ENCODE measurements around the gene RRBP1. TPM values are rescaled to one million over a fixed set of nuclear protein-coding genes. Genes with fewer than 3 reads are reported as not detected.

The RRBP1 gene
- total RNA-seq, 1 donor from 2014 or later: 459 TPM

- H3K36me3 Mint-ChIP-seq (ENCODE audit: low read depth): no peaks in the 10 kb centered on the region
Measured at GRCh38 chr20:17714597-17714996, 32.6 kb upstream of the RRBP1 start.

GRCh38 chr20:17712708-17713107 is 30.7 kb upstream of the RRBP1 start:
- Mint-ChIP-seq H3K36me3 (ENCODE audit: low read depth) (no peaks in the 10 kb centered on the region), H3K4me1 (ENCODE audit: low read depth) (peaks cover 28% of the 10 kb centered on the region), H3K27me3 (ENCODE audit: low read depth) (no peaks in the 10 kb centered on the region), H3K9me3 (ENCODE audit: low read depth) (no peaks in the 10 kb centered on the region), H3K4me3 (ENCODE audit: unreplicated experiment) (no peak overlapping the region), H3K27ac (ENCODE audit: unreplicated experiment) (no peak overlapping the region)
- no peak for DNase-seq (ENCODE audit: low spot score)
- TF ChIP-seq CTCF (IDR thresholded peaks at IDR 0.05): no peak

More at GRCh38 chr20:17714597-17714996, 32.6 kb upstream of the RRBP1 start:
- no peak overlapping the region for H3K27ac Mint-ChIP-seq (ENCODE audit: unreplicated experiment)
- H3K27me3 Mint-ChIP-seq (ENCODE audit: low read depth): no peaks in the 10 kb centered on the region
- DNase-seq (ENCODE audit: low spot score): no peak
- H3K9me3 Mint-ChIP-seq (ENCODE audit: low read depth): no peaks in the 10 kb centered on the region
- H3K4me3 Mint-ChIP-seq (ENCODE audit: unreplicated experiment): no peak overlapping the region
- H3K4me1 Mint-ChIP-seq (ENCODE audit: low read depth): peaks cover 28% of the 10 kb centered on the region
- no peak for TF ChIP-seq CTCF (IDR thresholded peaks at IDR 0.05)

GRCh38 chr20:17712201-17712600 is 30.2 kb upstream of the RRBP1 start:
- Mint-ChIP-seq H3K9me3 (ENCODE audit: low read depth) (no peaks in the 10 kb centered on the region), H3K27me3 (ENCODE audit: low read depth) (no peaks in the 10 kb centered on the region), H3K4me1 (ENCODE audit: low read depth) (peaks cover 28% of the 10 kb centered on the region), H3K36me3 (ENCODE audit: low read depth) (no peaks in the 10 kb centered on the region), H3K4me3 (ENCODE audit: unreplicated experiment) (no peak overlapping the region), H3K27ac (ENCODE audit: unreplicated experiment) (no peak overlapping the region)
- no peak for TF ChIP-seq CTCF (IDR thresholded peaks at IDR 0.05)
- no peak for DNase-seq (ENCODE audit: low spot score)

GRCh38 chr20:17711267-17711627 is 29.2 kb upstream of the RRBP1 start:
- Mint-ChIP-seq H3K4me1 (ENCODE audit: low read depth) (peaks cover 28% of the 10 kb centered on the region), H3K9me3 (ENCODE audit: low read depth) (no peaks in the 10 kb centered on the region), H3K4me3 (ENCODE audit: unreplicated experiment) (no peak overlapping the region), H3K27ac (ENCODE audit: unreplicated experiment) (no peak overlapping the region), H3K27me3 (ENCODE audit: low read depth) (no peaks in the 10 kb centered on the region), H3K36me3 (ENCODE audit: low read depth) (no peaks in the 10 kb centered on the region)
- peak; percentile 48 for DNase-seq (ENCODE audit: low spot score)
- TF ChIP-seq CTCF (IDR thresholded peaks at IDR 0.05): no peak

- DNase-seq (ENCODE audit: low spot score): peak; percentile 55
- Mint-ChIP-seq H3K27ac (ENCODE audit: unreplicated experiment) (peak overlapping the region; percentile 46), H3K36me3 (ENCODE audit: low read depth) (no peaks in the 10 kb centered on the region), H3K27me3 (ENCODE audit: low read depth) (no peaks in the 10 kb centered on the region), H3K4me3 (ENCODE audit: unreplicated experiment) (no peak overlapping the region), H3K4me1 (ENCODE audit: low read depth) (peaks cover 28% of the 10 kb centered on the region), H3K9me3 (ENCODE audit: low read depth) (no peaks in the 10 kb centered on the region)
- TF ChIP-seq CTCF (IDR thresholded peaks at IDR 0.05): no peak
Measured at GRCh38 chr20:17710379-17711266, 28.6 kb upstream of the RRBP1 start.
